ENCODE measurements around the gene STAT6.
A peak's percentile ranks its signal among the peaks of the same experiment; 100 is the strongest.
"Not testable (repeated sequence)": the region's sequence is repeated elsewhere in the genome, so short reads cannot be mapped to it uniquely, and the experiment has no call there.

The STAT6 gene

GRCh38 chr12:57087010-57087690 is 24.0 kb downstream of the STAT6 start:
- DNase-seq, result peak; percentile 11

GRCh38 chr12:57086493-57087009 is 24.6 kb downstream of the STAT6 start:
- DNase-seq, result peak; percentile 57

- DNase-seq, result no peak
Measured at GRCh38 chr12:57085999-57086492, 25.1 kb downstream of the STAT6 start.

GRCh38 chr12:57080855-57081254 is 30.3 kb downstream of the STAT6 start:
- DNase-seq, result no peak

GRCh38 chr12:57079821-57080220 is 31.3 kb downstream of the STAT6 start:
- DNase-seq, result no peak

GRCh38 chr12:57078519-57079404 is 32.4 kb downstream of the STAT6 start, which contains the start of gene NEMP1:
Gene NEMP1 (minus strand): TSS chr12:57078791. CDS start chr12:57078745, 46 bp downstream.
- DNase-seq, result peak; percentile 99

GRCh38 chr12:57073566-57074450 is 37.4 kb downstream of the STAT6 start:
- DNase-seq, result not testable (repeated sequence)

GRCh38 chr12:57072661-57073060 is 38.5 kb downstream of the STAT6 start:
- peak; percentile 49 for DNase-seq

- DNase-seq, result peak; percentile 53
Measured at GRCh38 chr12:57069523-57069922, 41.6 kb downstream of the STAT6 start.

- no peak for DNase-seq
Measured at GRCh38 chr12:57066245-57066644, 44.9 kb downstream of the STAT6 start.

GRCh38 chr12:57063991-57064685 is 47.0 kb downstream of the STAT6 start:
- DNase-seq, result no peak

- no peak for DNase-seq
Measured at GRCh38 chr12:57058454-57058853, 52.7 kb downstream of the STAT6 start.

- no peak for DNase-seq
Measured at GRCh38 chr12:57057067-57057751, 54.0 kb downstream of the STAT6 start.

GRCh38 chr12:57055824-57056223 is 55.3 kb downstream of the STAT6 start:
- DNase-seq, result no peak

- DNase-seq, result not testable (repeated sequence)
Measured at GRCh38 chr12:57053901-57054300, 57.3 kb downstream of the STAT6 start.

- DNase-seq, result not testable (repeated sequence)
Measured at GRCh38 chr12:57053146-57053545, 58.0 kb downstream of the STAT6 start.

GRCh38 chr12:57051011-57051410 is 60.2 kb downstream of the STAT6 start:
- DNase-seq, result no peak

GRCh38 chr12:57049890-57050289 is 61.3 kb downstream of the STAT6 start, which contains the start of gene MYO1A:
Gene MYO1A (minus strand): TSS chr12:57050129. CDS start chr12:57048323, 1,806 bp downstream.
- DNase-seq, result no peak

GRCh38 chr12:57049119-57049446 is 62.1 kb downstream of the STAT6 start:
- DNase-seq, result no peak

- DNase-seq, result no peak
Measured at GRCh38 chr12:57048423-57049118, 62.6 kb downstream of the STAT6 start.

- DNase-seq, result no peak
Measured at GRCh38 chr12:57047981-57048380, 63.2 kb downstream of the STAT6 start.

All from NCI-H526 treated with DMSO at 0.1 percent for 48 hours (cell line).